ENCODE measurements around the gene CMPK1. TPM values are rescaled to one million over a fixed set of nuclear protein-coding genes. Genes with fewer than 3 reads are reported as not detected.

CMPK1 gene
- total and polyA plus RNA-seq, 2 of the 8 experiments (the other 6 are each of a cell fraction or from before 2014, with no cell fraction given), result 6.0 to 36.9 TPM

GRCh38 chr1:47409311-47410067 is 75.9 kb downstream of the CMPK1 start:
- H4K5ac ChIP-seq (ENCODE audit: insufficient read length, low read depth, low read length), result no peak overlapping the region
- 0 out of 2 replicates have a peak overlapping the region, but pooled peaks have one; percentile 53 for H2AK5ac ChIP-seq (ENCODE audit: low read depth, low read length)
- H3K27me3 ChIP-seq (replicated peaks in 1 of 4; ENCODE audit: control insufficient read depth in 3 of 4, extremely low read depth in 1 of 4, insufficient read depth in 3 of 4, low read length in 3 of 4), result peaks cover 0 to 16% (median 12%) of the 10 kb centered on the region in 4 experiments; a peak in 6 of 7 replicates
- H3K18ac ChIP-seq (ENCODE audit: extremely low read depth, low read length), result no peak overlapping the region
- H2BK120ac ChIP-seq (replicated peaks; ENCODE audit: low read depth, low read length), result no peak overlapping the region
- no peak overlapping the region for H3K27ac ChIP-seq (ENCODE audit: low read depth, low read length)
- no peak overlapping the region for H2BK12ac ChIP-seq (ENCODE audit: low read depth, low read length)
- no peak overlapping the region for H3K14ac ChIP-seq (ENCODE audit: insufficient read length)
- H4K8ac ChIP-seq (ENCODE audit: extremely low read depth, insufficient read depth, low read length), result no peak overlapping the region
- no peaks in the 10 kb centered on the region for H3K23me2 ChIP-seq (ENCODE audit: low read depth, low read length)
- H3K79me1 ChIP-seq (ENCODE audit: low read depth, low read length), result no peaks in the 10 kb centered on the region
- no peak overlapping the region for H3K23ac ChIP-seq (ENCODE audit: insufficient read length)
- H2BK15ac ChIP-seq (ENCODE audit: low read length), result no peak overlapping the region
- no peak overlapping the region for H3K9ac ChIP-seq (replicated peaks in 1 of 4; ENCODE audit: extremely low read depth in 1 of 4, low read depth in 3 of 4, low read length in 3 of 4)
- no peak overlapping the region for H4K91ac ChIP-seq (replicated peaks; ENCODE audit: insufficient read length, low read length)
- FAIRE-seq (no peak), DNase-seq (ENCODE audit: low read depth in 1 of 2, low spot score in 2 of 2) (no peak)
- no peak overlapping the region for H3K4ac ChIP-seq (replicated peaks; ENCODE audit: insufficient read length, low read depth, low read length)
- H2BK5ac ChIP-seq (ENCODE audit: low read depth, low read length), result no peak overlapping the region
- H3K56ac ChIP-seq (replicated peaks; ENCODE audit: insufficient read length, low read depth, low read length), result no peak overlapping the region
- H2AFZ ChIP-seq (ENCODE audit: low read length), result no peak overlapping the region
- no peaks in the 10 kb centered on the region for H4K20me1 ChIP-seq (replicated peaks in 1 of 2; ENCODE audit: control insufficient read depth in 1 of 2, insufficient read depth in 2 of 2, low read length in 2 of 2)
- no peak overlapping the region for H2BK20ac ChIP-seq (ENCODE audit: low read length)
- no peaks in the 10 kb centered on the region for H3K9me3 ChIP-seq (ENCODE audit: insufficient read depth in 2 of 2, low read depth in 1 of 2, low read length in 1 of 2)
- CTCF ChIA-PET (ENCODE audit: partially characterized antibody), result interaction anchor here (1.1 to 3.8 kb wide), 6 partner anchors 9 to 27 kb away, joined by 3 to 41 read pairs (median 6); no protein-coding TSS in a partner anchor
- no peaks in the 10 kb centered on the region; a peak in 1 of 7 replicates for H3K4me1 ChIP-seq (replicated peaks in 1 of 4; ENCODE audit: control insufficient read depth in 3 of 4, insufficient read depth in 4 of 4, low read length in 3 of 4)
- H3K79me2 ChIP-seq (ENCODE audit: control insufficient read depth in 1 of 2, insufficient read depth in 2 of 2, low read length in 2 of 2), result no peaks in the 10 kb centered on the region
- 90% methylated on average over 12 of the region's 12 CpGs; no CpG with 5 or more reads in 1 of the 2 experiments for WGBS, 2 experiments (ENCODE audit: extremely low coverage in 1 of 2, insufficient coverage in 1 of 2, insufficient read length in 1 of 2, insufficient replicate concordance in 2 of 2, low coverage in 1 of 2, low lambda C conversion rate in 2 of 2, missing lambda C conversion rate in 1 of 2)
- H3K36me3 ChIP-seq (ENCODE audit: control insufficient read depth in 2 of 4, insufficient read depth in 4 of 4, low read length in 3 of 4), result no peaks in the 10 kb centered on the region
- H3K4me3 ChIP-seq (ENCODE audit: extremely low read depth in 1 of 4, insufficient read depth in 2 of 4, low read depth in 3 of 4, low read length in 4 of 4), result no peak overlapping the region
- POLR2A ChIA-PET (ENCODE audit: partially characterized antibody), result no interaction called here
- H3K4me2 ChIP-seq (ENCODE audit: insufficient read depth in 1 of 2, low read depth in 2 of 2, low read length in 2 of 2), result no peak overlapping the region
- TF ChIP-seq TEAD4 (IDR thresholded peaks at IDR 0.05; ENCODE audit: low read depth, low read length) (no peak), SUZ12 (IDR thresholded peaks at IDR 0.05; ENCODE audit: low read length) (no peak), CBX8 (IDR thresholded peaks at IDR 0.05; ENCODE audit: borderline replicate concordance, low read depth, low read length) (no peak), BRCA1 (IDR thresholded peaks at IDR 0.05; ENCODE audit: low read depth, low read length) (no peak), TCF12 (IDR thresholded peaks at IDR 0.05; ENCODE audit: low read depth, low read length) (no peak), CREB1 (IDR thresholded peaks at IDR 0.05) (no peak), RNF2 (IDR thresholded peaks at IDR 0.05; ENCODE audit: borderline replicate concordance, low read depth, low read length, missing control alignments, poor library complexity, severe bottlenecking) (no peak), GTF2F1 (IDR thresholded peaks at IDR 0.05; ENCODE audit: borderline replicate concordance, low read depth, low read length) (no peak), YY1 (IDR thresholded peaks at IDR 0.05; ENCODE audit: low read depth, low read length) (no peak), CHD2 (IDR thresholded peaks at IDR 0.05; ENCODE audit: low read length) (no peak), SP4 (IDR thresholded peaks at IDR 0.05; ENCODE audit: low read length) (no peak)
- TF ChIP-seq, protein P1, sequence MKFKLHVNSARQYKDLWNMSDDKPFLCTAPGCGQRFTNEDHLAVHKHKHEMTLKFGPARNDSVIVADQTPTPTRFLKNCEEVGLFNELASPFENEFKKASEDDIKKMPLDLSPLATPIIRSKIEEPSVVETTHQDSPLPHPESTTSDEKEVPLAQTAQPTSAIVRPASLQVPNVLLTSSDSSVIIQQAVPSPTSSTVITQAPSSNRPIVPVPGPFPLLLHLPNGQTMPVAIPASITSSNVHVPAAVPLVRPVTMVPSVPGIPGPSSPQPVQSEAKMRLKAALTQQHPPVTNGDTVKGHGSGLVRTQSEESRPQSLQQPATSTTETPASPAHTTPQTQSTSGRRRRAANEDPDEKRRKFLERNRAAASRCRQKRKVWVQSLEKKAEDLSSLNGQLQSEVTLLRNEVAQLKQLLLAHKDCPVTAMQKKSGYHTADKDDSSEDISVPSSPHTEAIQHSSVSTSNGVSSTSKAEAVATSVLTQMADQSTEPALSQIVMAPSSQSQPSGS (IDR thresholded peaks at IDR 0.05; ENCODE audit: low read length), result no peak
